Raji (cell line): ENCODE measurements around the gene NGEF.

Experiments used
- POLR2A ChIP-seq: IDR thresholded peaks from 2 replicates; pipeline ENCODE4 v1.6.1; 2011; ENCODE audit warnings: low read depth, low read length, control low read depth; ENCODE audit not compliant: insufficient read depth

NGEF gene

DNA sequence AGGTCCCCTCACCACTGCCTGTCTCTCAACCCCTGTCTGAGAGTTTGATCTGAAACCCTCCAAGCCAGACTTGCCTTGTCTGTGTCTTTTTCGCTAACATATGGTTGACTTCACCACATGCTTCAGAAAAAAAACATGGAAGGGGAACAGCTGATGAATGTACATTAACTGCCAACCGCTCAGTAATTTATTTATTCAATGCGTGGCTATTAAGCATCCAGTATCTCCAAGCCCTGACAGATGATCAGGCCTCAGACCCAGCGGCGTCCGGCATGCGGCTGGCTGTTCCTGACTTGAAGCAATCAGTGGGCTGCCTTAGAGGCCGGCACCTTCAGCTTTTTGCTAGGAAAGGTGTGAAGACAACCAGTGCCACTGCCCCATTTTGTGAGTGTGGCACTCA is 62.3 kb downstream of the NGEF start:
- no peak for TF ChIP-seq POLR2A

DNA sequence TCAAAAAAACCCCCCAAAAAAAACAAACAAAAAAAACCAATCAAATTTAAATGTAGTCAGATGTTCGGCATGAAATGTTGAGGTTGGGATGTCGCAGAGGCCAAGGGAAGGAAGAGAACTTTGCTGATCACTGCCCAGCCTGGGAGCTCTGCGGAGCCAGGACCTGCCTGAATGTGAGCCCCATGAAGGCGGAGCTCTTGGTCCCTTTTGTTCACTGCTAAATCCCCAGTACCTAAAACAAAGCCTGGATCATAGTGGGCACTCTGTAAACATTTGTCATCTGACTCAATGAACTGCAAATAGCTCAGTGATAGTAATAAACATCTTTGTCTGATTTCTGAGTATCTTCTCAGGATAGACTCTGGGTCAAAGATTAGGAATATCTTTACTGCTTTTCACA is 64.0 kb downstream of the NGEF start:
- TF ChIP-seq POLR2A: no peak

DNA sequence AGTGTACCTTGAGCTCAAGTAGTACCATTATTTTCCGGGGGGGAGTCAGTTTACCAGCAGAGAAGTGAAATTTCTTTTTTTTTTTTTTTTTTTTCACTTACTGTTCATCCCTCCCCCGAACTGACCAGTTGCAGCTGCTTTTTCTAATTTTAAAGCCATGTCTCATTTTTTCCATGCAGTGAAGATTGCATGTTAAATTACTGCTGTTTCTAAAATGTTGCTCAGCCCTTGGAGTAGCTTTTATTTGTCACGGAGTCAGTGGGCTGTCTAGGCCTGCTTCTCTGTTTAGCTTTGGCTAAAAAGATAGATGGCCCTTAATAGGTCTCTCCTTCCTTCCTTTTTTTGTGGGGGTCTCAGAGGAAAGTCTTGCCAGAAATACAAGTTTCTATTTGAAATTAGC is 70.2 kb downstream of the NGEF start:
- no peak for TF ChIP-seq POLR2A

DNA sequence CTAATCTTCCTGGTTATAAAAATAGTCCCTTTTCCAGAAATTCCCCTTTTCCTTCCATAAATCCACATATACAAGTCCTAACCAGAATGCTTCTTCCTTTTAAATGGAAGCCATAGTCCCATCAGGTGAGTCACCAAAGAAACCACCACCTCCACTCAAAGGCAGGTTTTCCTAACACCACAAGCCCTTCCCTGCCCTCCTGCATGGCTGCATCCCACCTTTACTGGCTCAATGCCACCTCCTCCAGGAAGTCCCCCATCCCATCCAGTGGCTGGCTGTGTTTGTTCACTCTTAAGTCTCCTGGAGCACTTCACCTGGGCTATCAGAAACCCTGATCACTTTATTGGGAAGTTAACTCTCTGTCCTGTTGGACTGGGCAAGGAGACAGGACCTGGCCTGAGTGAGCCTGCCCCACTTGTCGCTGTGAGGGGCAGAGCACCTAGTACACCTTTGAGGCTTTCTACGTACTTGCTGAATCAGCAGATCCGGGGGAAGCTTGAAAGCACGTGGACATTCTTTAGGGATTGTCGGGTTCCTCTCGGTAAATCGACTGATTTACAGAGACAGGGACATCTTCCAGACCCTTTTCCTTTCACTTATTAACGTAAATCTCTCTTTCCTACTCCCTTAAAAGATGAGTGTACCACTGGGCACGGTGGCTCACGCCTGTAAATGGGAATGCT is 71.0 kb downstream of the NGEF start:
- no peak for TF ChIP-seq POLR2A

DNA sequence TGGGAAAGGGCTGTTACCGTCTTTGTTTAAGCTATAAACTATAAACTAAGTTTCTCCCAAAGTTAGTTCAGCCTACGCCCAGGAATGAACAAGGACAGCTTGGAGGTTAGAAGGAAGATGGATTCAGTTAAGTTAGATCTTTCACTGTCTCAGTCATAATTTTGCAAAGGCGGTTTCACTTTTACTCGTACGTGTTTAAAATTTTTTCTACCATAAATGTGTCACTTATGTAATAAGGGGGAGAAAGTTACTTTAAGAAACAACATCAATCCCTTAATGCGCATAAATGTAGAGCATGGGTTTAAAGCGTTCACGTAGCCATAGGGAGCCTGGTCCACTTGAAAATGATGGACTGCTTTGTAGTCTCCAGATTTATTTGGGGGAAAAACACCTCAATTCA is 71.7 kb downstream of the NGEF start:
- no peak for TF ChIP-seq POLR2A

DNA sequence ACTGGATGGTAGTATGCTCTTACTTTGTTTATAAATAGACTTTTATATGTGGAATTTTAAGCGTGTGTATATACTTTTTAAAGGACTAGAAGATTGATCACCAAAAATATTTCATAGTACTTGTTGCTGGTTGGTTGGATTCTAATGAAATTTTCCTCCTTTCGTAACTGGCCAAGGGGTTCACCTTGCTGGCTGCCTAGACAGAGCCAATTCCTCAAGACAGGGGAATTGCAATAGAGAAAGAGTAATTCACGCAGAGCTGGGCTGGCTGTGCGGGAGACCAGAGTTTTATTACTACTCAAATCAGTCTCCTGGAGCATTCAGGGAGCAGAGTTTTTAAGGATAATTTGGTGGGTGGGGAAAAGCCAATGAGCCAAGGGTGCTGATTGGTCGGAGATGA is 72.3 kb downstream of the NGEF start:
- TF ChIP-seq POLR2A: no peak

DNA sequence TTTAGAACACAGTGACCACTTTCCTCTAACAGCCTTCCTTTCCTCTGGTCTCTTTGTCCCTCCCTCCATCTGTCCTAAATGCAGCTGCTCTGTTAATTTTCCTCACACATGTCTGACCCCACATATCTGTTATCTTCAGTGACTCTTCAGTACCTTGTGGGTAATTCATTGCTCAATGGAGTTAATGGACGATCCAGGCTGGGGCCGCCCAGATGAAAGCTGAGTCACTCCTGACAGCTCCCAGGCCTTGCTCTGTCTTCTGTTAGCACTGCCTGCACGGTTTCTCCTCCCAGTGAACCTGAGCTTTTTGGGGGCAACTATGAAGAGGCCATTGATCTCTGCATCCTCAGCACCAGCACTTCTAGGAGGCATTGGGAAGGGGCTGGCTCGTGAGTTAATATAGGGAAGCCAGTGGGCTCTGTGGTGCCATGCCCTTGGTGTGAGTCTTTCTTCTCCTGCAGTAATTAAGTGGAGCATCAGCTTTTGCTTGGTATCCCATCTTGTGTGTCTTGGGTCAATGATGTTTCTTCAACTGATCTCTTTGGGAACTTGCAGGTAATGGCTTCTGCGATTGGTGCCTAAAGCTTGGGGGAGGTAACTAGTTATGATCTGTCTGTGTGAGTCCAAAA is 75.7 kb downstream of the NGEF start:
- no peak for TF ChIP-seq POLR2A

DNA sequence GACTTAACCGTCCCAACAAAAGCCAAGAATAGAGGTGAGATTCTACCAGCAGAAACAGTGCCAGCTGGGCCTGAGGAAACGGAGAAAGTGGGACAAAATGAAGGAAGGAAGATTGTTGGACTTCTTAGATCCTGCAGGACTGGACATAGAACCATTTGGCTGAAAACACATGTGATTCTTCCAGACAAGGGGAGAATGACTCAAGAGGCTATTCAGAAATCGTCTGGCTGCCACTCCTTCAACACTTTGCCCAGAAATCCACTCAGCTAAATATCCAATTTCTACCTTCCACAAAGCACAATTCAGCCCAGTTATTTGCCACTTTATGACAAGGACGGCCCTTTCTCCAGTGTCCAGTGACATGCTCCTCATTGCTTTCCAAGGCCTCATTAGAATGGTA is 81.4 kb downstream of the NGEF start:
- TF ChIP-seq POLR2A: no peak

DNA sequence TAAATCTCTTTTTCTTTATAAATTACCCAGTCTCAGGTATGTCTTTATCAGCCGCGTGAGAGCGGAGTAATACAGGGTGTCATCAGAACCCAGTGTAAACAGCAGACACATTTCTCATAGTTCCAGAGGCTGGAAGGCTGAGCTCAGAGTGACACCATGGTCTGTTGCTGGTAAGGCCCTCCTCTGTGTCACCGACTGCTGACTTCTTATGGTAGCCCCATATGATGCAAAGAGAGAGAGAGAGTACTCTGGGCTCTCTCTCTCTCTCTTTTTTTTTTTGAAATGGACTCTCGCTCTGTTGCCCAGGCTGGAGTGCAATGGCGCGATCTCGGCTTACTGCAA is 83.0 kb downstream of the NGEF start:
- no peak for TF ChIP-seq POLR2A

DNA sequence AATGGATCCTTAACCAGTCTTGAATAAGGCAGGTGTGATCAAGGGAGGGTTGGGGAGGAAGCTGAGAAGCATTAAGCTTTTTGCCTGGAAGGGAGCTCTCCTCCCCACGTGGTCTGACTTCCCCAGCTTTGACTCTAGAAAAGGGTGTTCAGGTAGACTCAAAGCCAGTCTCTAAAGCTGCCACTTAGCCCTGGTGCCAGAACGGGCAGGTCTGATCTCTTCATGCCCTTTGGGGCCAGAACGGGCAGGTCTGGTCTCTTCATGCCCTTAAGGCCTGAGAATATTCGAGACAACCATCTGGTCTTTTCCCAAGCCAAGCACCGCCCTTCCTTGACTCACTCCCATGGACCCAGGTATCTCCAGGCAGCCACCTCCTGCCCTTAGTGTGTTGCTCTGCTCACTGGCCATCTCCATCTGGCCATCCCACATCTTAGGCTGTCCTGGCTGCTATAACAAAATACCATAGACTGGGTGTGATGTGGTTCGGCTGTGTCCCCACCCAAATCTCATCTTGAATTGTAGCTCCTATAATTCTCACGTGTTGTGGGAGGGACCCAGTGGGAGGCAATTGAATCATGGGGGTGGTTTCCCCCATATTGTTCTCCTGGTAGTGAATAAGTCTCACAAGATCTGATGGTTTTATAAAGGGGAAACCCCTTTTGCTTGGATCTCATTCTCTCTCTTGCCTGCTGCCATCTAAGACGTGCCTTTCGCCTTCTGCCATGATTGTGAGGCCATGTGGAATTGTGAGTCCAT is 83.6 kb downstream of the NGEF start:
- no peak for TF ChIP-seq POLR2A

DNA sequence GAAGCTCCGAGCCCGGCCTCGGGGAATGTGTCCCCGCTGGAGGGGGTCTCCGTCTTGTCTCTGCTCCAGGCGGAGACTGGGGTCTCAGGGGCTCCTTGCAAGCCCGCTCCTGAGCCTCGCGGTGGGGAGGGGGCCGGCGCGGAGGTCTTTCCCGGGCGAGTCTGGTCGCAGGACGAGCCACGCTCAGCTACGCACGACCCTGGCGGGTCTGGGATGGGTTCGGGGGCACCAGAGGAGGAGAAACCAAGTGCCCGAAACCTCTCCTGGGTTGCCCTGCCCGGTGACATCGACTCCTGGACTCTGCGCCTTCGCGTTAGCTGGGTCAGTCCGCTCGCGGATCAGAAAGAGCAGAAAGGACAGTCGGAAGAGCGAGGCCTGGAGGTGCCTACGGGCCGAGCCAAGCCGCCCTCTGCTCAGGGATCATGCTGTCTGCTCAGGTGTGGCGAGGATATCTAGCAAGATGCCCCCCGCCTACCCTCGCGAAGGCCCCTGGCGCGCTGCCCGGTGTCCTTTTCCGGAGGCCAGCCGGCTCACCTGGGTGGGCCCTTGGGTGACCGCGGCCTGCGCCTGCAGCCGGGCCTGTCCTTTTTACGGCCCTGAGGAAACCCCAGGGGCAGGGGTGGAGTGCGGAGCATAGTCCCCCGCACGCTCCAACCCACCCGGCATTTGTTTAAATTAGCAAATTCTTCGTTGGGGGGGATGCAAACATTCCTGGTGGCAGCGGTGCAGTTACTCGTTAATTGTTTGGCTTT is 84.3 kb downstream of the NGEF start:
- no peak for TF ChIP-seq POLR2A

DNA sequence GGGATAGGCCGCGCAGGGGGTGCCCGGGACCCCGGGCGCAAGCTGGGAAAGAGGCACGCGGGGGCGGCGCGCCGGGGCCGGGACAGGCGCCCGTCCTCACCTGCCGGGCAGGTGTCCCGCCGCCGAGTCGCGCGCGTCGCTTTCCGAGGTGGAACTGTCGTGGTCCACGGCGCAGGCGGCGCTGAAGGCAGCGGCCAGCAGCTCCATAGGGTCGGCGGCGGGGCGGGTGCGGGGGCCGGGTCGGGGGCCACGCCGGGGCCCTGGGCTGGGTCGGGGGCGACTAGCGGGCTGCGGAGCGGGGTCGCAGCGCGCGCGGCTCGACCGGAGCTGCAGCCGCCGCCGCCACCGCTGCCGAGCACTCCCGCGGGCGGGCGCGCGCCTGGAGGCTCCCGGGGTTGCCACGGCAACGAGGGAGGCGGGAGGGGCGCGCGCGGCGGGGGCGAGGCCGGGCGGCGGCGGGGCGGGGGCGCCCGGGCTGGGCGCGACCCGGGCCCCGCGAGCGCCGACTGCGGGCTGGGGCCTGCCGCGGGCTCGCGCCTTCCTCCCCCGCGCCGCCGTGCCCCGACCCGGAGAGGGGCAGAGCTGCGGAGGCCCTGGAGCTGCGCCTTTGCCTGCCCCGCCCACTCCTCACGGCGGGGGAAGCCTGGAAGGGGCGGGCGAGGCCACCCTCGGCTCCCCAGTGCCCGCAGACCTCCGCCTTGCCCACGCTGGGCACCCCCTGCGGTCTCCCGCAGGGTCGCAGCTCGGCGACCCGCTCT is 85.1 kb downstream of the NGEF start:
- TF ChIP-seq POLR2A: no peak

DNA sequence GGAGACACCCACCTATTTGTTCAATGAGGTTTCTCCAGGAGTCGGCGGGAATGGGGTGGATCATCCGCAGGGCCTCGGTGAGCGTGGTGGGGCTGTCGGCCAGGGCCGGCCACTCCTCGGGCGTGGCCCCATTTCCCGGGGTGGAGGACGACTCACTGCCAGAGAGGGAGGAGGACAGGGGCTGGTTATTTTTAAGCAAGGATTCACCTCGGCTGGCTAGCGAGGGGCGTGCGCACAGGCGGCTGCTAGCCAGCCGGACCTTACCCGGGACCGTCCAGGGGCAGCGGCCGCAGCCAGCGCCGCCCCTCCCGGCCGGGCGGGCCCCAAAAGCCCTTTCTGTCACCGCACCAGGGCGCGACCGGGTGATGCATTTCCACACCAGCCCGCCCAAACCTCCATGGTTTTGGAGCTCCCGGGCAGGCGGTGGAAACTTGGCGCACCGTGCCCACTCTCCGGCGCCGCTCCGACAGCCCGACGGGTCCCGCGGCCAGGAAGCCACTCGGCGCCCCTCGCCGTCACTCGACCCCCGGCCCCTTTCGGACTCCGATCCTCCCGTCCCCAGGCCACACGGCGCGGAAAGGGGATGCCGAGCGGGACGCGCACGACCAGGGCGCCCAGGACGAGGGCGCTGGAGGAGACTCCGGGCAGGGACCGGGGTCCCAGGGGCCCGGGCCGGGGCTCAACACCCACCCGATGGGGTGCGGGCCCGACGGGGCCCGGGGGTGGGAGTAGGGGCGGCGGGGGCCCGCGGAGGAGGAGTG is 85.8 kb downstream of the NGEF start:
- TF ChIP-seq POLR2A: no peak

DNA sequence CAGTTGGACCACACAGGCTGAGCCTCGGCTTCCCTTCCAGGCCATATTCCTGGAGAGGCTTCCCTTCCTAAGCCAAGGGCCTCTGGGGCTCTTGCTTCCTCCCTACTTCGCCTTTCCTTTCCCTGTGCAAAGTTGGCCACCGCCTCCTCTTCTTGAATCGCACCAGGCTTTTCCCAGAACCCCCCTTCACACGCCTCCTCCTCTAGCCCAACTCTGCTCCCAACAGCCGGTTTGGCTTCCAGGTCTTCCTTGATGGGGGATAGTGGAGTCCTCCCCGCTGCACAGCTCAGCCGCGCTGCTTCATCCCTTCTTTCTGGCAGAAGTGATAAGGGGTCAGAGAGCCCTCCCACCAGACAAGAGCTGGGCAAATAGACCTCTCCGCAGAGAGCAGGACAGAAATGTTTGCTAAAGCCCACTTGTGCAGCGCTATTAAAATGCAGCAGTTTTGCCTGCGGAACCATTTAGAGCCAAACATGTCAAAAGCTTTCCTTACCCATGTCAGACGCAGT is 86.6 kb downstream of the NGEF start:
- TF ChIP-seq POLR2A: no peak
